Frontal cortex (tissue), 4 donors: Measurements from ENCODE around the gene C9orf43. TPM values are rescaled to one million over a fixed set of nuclear protein-coding genes. Genes with fewer than 3 reads are reported as not detected.
A peak's percentile ranks its signal among the peaks of the same experiment; 100 is the strongest.
"Not testable (repeated sequence)": the region's sequence is repeated elsewhere in the genome, so short reads cannot be mapped to it uniquely, and the experiment has no call there.

Experiments
- DNase-seq, 2 donors: peaks; one replicate each; pipeline ENCODE4 v3.0.0; 2012; ENCODE audit warnings: low spot score in 2 of 2
- FAIRE-seq: peaks from 2 replicates; lab custom pipeline; 2012; peaks lifted over from hg19 to GRCh38; lab: Jason Lieb, UNC
- total RNA-seq: library from RNA; depleted of rRNA; stranded (reverse); fragments of >200 nt; gene quantifications from one replicate; pipeline ENCODE4 v1.2.3, GENCODE V29; 2014
- donor health status: control.
- donor health status: control.
- donor health status: control.

Gene C9orf43
- 1.2 TPM for total RNA-seq

- DNase-seq = peak; percentile 87 to 94
- no peak for FAIRE-seq
Observed at GRCh38 chr9:113410207-113410864, at the start of gene C9orf43, which contains the start of gene POLE3. C9orf43 (plus strand) TSS chr9:113410747; CDS start chr9:113413494, 2,747 bp downstream. POLE3 (minus strand) TSS chr9:113410675; CDS start chr9:113410293, 382 bp downstream.

GRCh38 chr9:113361304-113362018, 49.1 kb upstream of the C9orf43 start:
- FAIRE-seq (no peak), DNase-seq (no peak)

- FAIRE-seq (no peak), DNase-seq (no peak)
Observed at GRCh38 chr9:113363336-113363735, 47.2 kb upstream of the C9orf43 start.

GRCh38 chr9:113364951-113365350, 45.6 kb upstream of the C9orf43 start:
- DNase-seq (no peak), FAIRE-seq (no peak)

GRCh38 chr9:113365652-113366051, 44.9 kb upstream of the C9orf43 start:
- FAIRE-seq, DNase-seq: not testable (repeated sequence)

GRCh38 chr9:113368348-113368981, 42.1 kb upstream of the C9orf43 start:
- FAIRE-seq = no peak

GRCh38 chr9:113368982-113369854, 41.3 kb upstream of the C9orf43 start:
- no peak for DNase-seq
- no peak for FAIRE-seq

More at GRCh38 chr9:113368348-113368981, 42.1 kb upstream of the C9orf43 start:
- DNase-seq = no peak

GRCh38 chr9:113369855-113370140, 40.7 kb upstream of the C9orf43 start:
- no peak for DNase-seq
- FAIRE-seq = no peak

GRCh38 chr9:113370806-113371325, 39.7 kb upstream of the C9orf43 start:
- FAIRE-seq (no peak), DNase-seq (no peak)

- FAIRE-seq (no peak), DNase-seq (no peak)
Observed at GRCh38 chr9:113372059-113372458, 38.5 kb upstream of the C9orf43 start.

GRCh38 chr9:113373256-113373655, 37.3 kb upstream of the C9orf43 start:
- FAIRE-seq (no peak), DNase-seq (no peak)

GRCh38 chr9:113373676-113374392, 36.7 kb upstream of the C9orf43 start:
- no peak for DNase-seq
- no peak for FAIRE-seq

- FAIRE-seq (no peak), DNase-seq (no peak)
Observed at GRCh38 chr9:113375057-113376023, 35.2 kb upstream of the C9orf43 start.

- DNase-seq (peak; percentile 76 to 88), FAIRE-seq (no peak)
Observed at GRCh38 chr9:113376634-113377567, 33.6 kb upstream of the C9orf43 start, which contains the start of gene HDHD3. HDHD3 (minus strand) TSS chr9:113376986; CDS start chr9:113374354, 2,632 bp downstream.

- not testable (repeated sequence) for DNase-seq, FAIRE-seq
Observed at GRCh38 chr9:113379094-113379828, 31.3 kb upstream of the C9orf43 start.

- not testable (repeated sequence) for DNase-seq, FAIRE-seq
Observed at GRCh38 chr9:113379829-113380210, 30.7 kb upstream of the C9orf43 start.
